ENCODE results near the gene TNS1.

Gene TNS1

GRCh38 chr2:217892560-217892959 lies 110.2 kb downstream of the TNS1 start:
- H3K4me2 ChIP-seq, result no peak overlapping the region
- no peak overlapping the region for H3K9ac ChIP-seq
- H3K36me3 ChIP-seq (ENCODE audit: insufficient read depth), result no peaks in the 10 kb centered on the region
- no peaks in the 10 kb centered on the region for H3K27me3 ChIP-seq (ENCODE audit: insufficient read depth, low read depth)
- no peak overlapping the region for H2AFZ ChIP-seq (ENCODE audit: low read depth)
- no peaks in the 10 kb centered on the region for H3K4me1 ChIP-seq (ENCODE audit: low read depth, poor library complexity, severe bottlenecking)
- H3K79me2 ChIP-seq (ENCODE audit: insufficient read depth, low read depth), result no peaks in the 10 kb centered on the region
- no peaks in the 10 kb centered on the region for H4K20me1 ChIP-seq (ENCODE audit: insufficient read depth)
- no peak overlapping the region for H3K4me3 ChIP-seq (IDR thresholded peaks at IDR 0.05; ENCODE audit: insufficient read depth, low read depth, low read length)
- TF ChIP-seq, protein P1, sequence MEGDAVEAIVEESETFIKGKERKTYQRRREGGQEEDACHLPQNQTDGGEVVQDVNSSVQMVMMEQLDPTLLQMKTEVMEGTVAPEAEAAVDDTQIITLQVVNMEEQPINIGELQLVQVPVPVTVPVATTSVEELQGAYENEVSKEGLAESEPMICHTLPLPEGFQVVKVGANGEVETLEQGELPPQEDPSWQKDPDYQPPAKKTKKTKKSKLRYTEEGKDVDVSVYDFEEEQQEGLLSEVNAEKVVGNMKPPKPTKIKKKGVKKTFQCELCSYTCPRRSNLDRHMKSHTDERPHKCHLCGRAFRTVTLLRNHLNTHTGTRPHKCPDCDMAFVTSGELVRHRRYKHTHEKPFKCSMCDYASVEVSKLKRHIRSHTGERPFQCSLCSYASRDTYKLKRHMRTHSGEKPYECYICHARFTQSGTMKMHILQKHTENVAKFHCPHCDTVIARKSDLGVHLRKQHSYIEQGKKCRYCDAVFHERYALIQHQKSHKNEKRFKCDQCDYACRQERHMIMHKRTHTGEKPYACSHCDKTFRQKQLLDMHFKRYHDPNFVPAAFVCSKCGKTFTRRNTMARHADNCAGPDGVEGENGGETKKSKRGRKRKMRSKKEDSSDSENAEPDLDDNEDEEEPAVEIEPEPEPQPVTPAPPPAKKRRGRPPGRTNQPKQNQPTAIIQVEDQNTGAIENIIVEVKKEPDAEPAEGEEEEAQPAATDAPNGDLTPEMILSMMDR (conservative IDR thresholded peaks at IDR 0.05; ENCODE audit: low read depth, low read length), result no peak
- H3K27ac ChIP-seq, result no peak overlapping the region

DNA sequence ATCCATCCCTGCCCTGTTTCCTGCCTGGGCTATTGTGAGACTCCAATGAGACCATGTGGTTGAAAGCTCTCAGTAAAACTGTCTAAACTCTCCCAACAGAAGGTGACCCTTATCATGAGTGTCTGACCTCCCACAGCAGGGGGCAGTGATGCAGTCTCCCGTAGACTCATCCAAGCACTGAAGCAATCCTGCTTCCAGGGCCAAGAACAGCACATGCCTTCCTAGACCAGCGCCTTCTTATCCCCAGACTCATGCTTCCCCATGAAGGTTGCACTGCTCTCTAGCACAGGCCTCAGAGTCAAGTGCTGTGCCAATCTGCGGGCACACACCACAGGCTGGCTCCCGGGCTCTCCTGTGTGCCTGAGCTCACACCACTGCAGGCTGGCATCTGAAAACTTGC lies 112.3 kb downstream of the TNS1 start:
- H3K36me3 ChIP-seq (ENCODE audit: insufficient read depth), result no peaks in the 10 kb centered on the region
- no peak overlapping the region for H2AFZ ChIP-seq (ENCODE audit: low read depth)
- H4K20me1 ChIP-seq (ENCODE audit: insufficient read depth), result no peaks in the 10 kb centered on the region
- TF ChIP-seq, protein P1 (conservative IDR thresholded peaks at IDR 0.05; ENCODE audit: low read depth, low read length), result no peak
- H3K9ac ChIP-seq, result no peak overlapping the region
- no peaks in the 10 kb centered on the region for H3K79me2 ChIP-seq (ENCODE audit: insufficient read depth, low read depth)
- H3K27me3 ChIP-seq (ENCODE audit: insufficient read depth, low read depth), result no peaks in the 10 kb centered on the region
- no peak overlapping the region for H3K4me2 ChIP-seq
- H3K27ac ChIP-seq, result no peak overlapping the region
- H3K4me1 ChIP-seq (ENCODE audit: low read depth, poor library complexity, severe bottlenecking), result no peaks in the 10 kb centered on the region
- H3K4me3 ChIP-seq (IDR thresholded peaks at IDR 0.05; ENCODE audit: insufficient read depth, low read depth, low read length), result no peak overlapping the region

DNA sequence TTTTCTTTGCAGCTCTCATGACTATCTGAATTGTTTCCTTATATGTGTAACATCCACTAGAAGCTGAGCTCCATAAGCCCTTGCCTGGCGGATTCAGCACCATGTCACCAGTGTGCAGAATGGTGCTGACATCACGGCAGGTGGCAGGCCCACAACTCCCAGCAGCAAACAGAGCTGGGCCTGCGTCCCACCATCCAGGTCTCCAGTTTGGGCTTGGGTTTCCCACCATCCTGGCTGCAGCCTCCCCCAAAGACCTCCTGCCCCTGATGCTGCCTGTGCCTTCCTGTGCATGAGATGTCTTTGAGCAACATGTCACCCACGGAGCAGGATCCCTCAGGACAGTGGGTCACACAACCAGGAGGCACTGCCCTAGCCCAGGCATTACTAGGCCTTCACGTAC lies 113.1 kb downstream of the TNS1 start:
- Histone ChIP-seq H4K20me1 (ENCODE audit: insufficient read depth) (no peaks in the 10 kb centered on the region), H3K4me3 (IDR thresholded peaks at IDR 0.05; ENCODE audit: insufficient read depth, low read depth, low read length) (no peak overlapping the region), H3K27me3 (ENCODE audit: insufficient read depth, low read depth) (no peaks in the 10 kb centered on the region), H3K79me2 (ENCODE audit: insufficient read depth, low read depth) (no peaks in the 10 kb centered on the region), H3K36me3 (ENCODE audit: insufficient read depth) (no peaks in the 10 kb centered on the region), H3K4me1 (ENCODE audit: low read depth, poor library complexity, severe bottlenecking) (no peaks in the 10 kb centered on the region), H3K27ac (no peak overlapping the region), H3K4me2 (no peak overlapping the region), H3K9ac (no peak overlapping the region), H2AFZ (ENCODE audit: low read depth) (no peak overlapping the region)
- TF ChIP-seq, protein P1 (conservative IDR thresholded peaks at IDR 0.05; ENCODE audit: low read depth, low read length), result no peak

DNA sequence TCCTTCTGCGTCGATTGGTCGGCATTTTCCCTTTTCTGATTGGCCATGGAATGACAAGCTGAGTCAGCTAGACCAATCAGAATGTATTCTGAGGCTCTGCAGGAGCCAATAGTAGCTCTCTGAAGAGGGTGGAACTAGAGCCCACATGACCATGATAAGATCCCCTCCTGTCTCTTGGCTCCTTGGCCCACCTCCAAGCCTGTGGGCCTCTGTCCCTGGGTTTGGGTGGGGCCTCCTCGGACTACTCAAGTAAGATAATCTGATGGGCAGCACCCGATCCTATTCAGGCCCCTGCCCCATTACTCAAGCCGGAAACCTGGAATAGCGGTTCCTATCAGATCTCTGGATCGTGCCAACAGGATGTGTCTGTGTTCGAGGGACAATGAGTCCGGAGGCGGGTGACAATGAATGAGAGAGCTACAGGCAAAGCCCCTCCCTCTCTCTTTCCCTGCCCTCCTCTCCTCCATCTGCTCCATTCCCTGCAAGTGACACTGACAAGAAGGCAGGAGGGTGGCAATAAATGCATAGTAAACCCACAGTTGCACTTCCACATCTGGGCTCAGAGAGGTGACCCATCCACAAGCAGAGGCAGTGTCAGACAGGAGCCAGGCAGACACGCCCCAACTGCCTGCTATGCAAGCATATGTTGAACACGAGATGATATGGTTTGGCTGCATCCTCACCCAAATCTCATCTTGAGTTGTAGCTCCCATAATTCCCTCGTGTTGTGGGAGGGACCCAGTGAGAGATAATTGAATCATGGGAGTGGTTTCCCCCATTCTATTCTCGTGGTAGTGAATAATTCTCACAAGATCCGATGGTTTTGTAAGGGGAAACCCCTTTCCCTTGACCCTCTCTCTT lies 114.7 kb downstream of the TNS1 start:
- Histone ChIP-seq H3K27me3 (ENCODE audit: insufficient read depth, low read depth) (no peaks in the 10 kb centered on the region), H3K4me2 (no peak overlapping the region), H4K20me1 (ENCODE audit: insufficient read depth) (no peaks in the 10 kb centered on the region), H3K36me3 (ENCODE audit: insufficient read depth) (no peaks in the 10 kb centered on the region), H2AFZ (ENCODE audit: low read depth) (no peak overlapping the region), H3K27ac (no peak overlapping the region), H3K79me2 (ENCODE audit: insufficient read depth, low read depth) (no peaks in the 10 kb centered on the region), H3K4me3 (IDR thresholded peaks at IDR 0.05; ENCODE audit: insufficient read depth, low read depth, low read length) (no peak overlapping the region), H3K9ac (no peak overlapping the region), H3K4me1 (ENCODE audit: low read depth, poor library complexity, severe bottlenecking) (no peaks in the 10 kb centered on the region)
- TF ChIP-seq, protein P1 (conservative IDR thresholded peaks at IDR 0.05; ENCODE audit: low read depth, low read length), result no peak

Measured in KMS-11 (cell line).